Endothelial cell of umbilical vein (primary cell): ENCODE results near the gene PKD2. TPM values are rescaled to one million over a fixed set of nuclear protein-coding genes. Genes with fewer than 3 reads are reported as not detected.

Experiments used
- BruUV-seq: library from RNA; stranded (reverse); fragments of 400-500 nt; replicated peaks from 2 replicates; lab custom pipeline; 2021; lab: Mats Ljungman, UMichigan
- CTCF ChIA-PET: fragments of 300-600, 350-600 bp; sonication (Branson Sonifier 250); formaldehyde crosslinking; loops from one replicate; lab custom pipeline; 2021; ENCODE audit warnings: antibody characterized with exemption, inconsistent platforms; lab: Charles Lee
- POLR2A ChIA-PET: fragments of 300-600, 350-600 bp; sonication (Branson Sonifier 250); formaldehyde crosslinking; loops from one replicate; lab custom pipeline; 2021; ENCODE audit warnings: antibody characterized with exemption, inconsistent platforms; lab: Charles Lee
- DNase-seq: peaks from one replicate; pipeline ENCODE4 v3.0.0-alpha.2; 2011; ENCODE audit warnings: low read depth, low spot score
- FAIRE-seq: peaks from 2 replicates; lab custom pipeline; 2011; peaks lifted over from hg19 to GRCh38; lab: Jason Lieb, UNC
- H2AFZ ChIP-seq: 2 replicates; pipeline ENCODE4 v1.6.0; 2012; ENCODE audit warnings: low read depth, low read length, control low read depth, inconsistent platforms
- H3K27ac ChIP-seq: 2 replicates; pipeline ENCODE4 v1.5.1; 2011; ENCODE audit warnings: low read depth, mild to moderate bottlenecking, control low read depth, low read length, moderate library complexity; ENCODE audit not compliant: insufficient read depth
- H3K27me3 ChIP-seq, 2 experiments: 2 replicates each; pipeline versions ENCODE4 v1.6.0 to v1.6.1; 2011; ENCODE audit warnings: low read length in 2 of 2, mixed read lengths in 1 of 2; ENCODE audit not compliant: control insufficient read depth in 2 of 2, insufficient read depth in 2 of 2
- H3K36me3 ChIP-seq, 2 experiments: 2 replicates in 1 of 2; 3 replicates in 1 of 2; pipeline ENCODE4 v1.5.1; 2011; ENCODE audit warnings: low read length in 2 of 2, mild to moderate bottlenecking in 1 of 2, moderate library complexity in 1 of 2; ENCODE audit not compliant: control insufficient read depth in 2 of 2, insufficient read depth in 2 of 2; ENCODE audit errors: extremely low read depth in 1 of 2
- H3K4me1 ChIP-seq: 3 replicates; pipeline ENCODE4 v1.5.1; 2011; ENCODE audit warnings: mild to moderate bottlenecking, low read length; ENCODE audit not compliant: control insufficient read depth, insufficient read depth; ENCODE audit errors: extremely low read depth
- H3K4me2 ChIP-seq: 2 replicates; pipeline ENCODE4 v1.6.1; 2011; ENCODE audit warnings: low read length, control low read depth, mixed read lengths; ENCODE audit not compliant: insufficient read depth
- H3K4me3 ChIP-seq, 3 experiments: fragments of 200-600 bp in 1 of 3; sonication (generic), shearing (Covaris generic) in 1 of 3; replicated peaks in 1 of 3; 2 replicates each; pipeline ENCODE4 v1.5.1; 2011 to 2016; ENCODE audit warnings: control low read depth in 3 of 3, low read length in 3 of 3, mild to moderate bottlenecking in 2 of 3, inconsistent platforms in 1 of 3, low read depth in 1 of 3, moderate library complexity in 1 of 3; ENCODE audit not compliant: insufficient read depth in 1 of 3
- H3K79me2 ChIP-seq: 2 replicates; pipeline ENCODE4 v1.6.0; 2012; ENCODE audit warnings: low read length, inconsistent platforms; ENCODE audit not compliant: control insufficient read depth, insufficient read depth
- H3K9ac ChIP-seq: replicated peaks from 2 replicates; pipeline ENCODE3; 2011; ENCODE audit warnings: low read length, control low read depth; ENCODE audit not compliant: insufficient read depth; ENCODE audit errors: extremely low read depth
- H3K9me1 ChIP-seq: replicated peaks from 3 replicates; pipeline ENCODE4 v1.6.0; 2011; ENCODE audit warnings: mild to moderate bottlenecking, low read length; ENCODE audit not compliant: control insufficient read depth, insufficient read depth; ENCODE audit errors: extremely low read depth
- H3K9me3 ChIP-seq: replicated peaks from 2 replicates; pipeline ENCODE4 v1.5.1; 2012; ENCODE audit warnings: low read length, inconsistent platforms; ENCODE audit not compliant: control insufficient read depth, insufficient read depth
- H4K20me1 ChIP-seq: replicated peaks from 2 replicates; pipeline ENCODE3; 2011; ENCODE audit warnings: mild to moderate bottlenecking, low read length; ENCODE audit not compliant: control insufficient read depth, insufficient read depth; ENCODE audit errors: extremely low read depth
- CTCF ChIP-seq, 2 donors: IDR thresholded peaks; 1 replicate in 1 of 2; 2 replicates in 1 of 2; pipeline ENCODE4 v1.5.1; 2011; ENCODE audit warnings: low read length in 2 of 2, mild to moderate bottlenecking in 2 of 2, moderate library complexity in 2 of 2, control low read depth in 1 of 2, inconsistent platforms in 1 of 2, low read depth in 1 of 2; ENCODE audit not compliant: insufficient read depth in 1 of 2; ENCODE audit errors: extremely low read depth in 1 of 2
- EZH2 ChIP-seq: IDR thresholded peaks from 2 replicates; pipeline ENCODE4 v1.6.1; 2012; ENCODE audit warnings: borderline replicate concordance, low read depth, mild to moderate bottlenecking, moderate library complexity, low read length, inconsistent platforms; ENCODE audit not compliant: severe bottlenecking
- FOS ChIP-seq: IDR thresholded peaks from 2 replicates; pipeline ENCODE4 v1.6.1; 2011; ENCODE audit warnings: mild to moderate bottlenecking, low read length, moderate library complexity, borderline replicate concordance; ENCODE audit not compliant: insufficient read depth
- GATA2 ChIP-seq: IDR thresholded peaks from 2 replicates; pipeline ENCODE4 v1.7.0; 2011; ENCODE audit warnings: low read depth, mild to moderate bottlenecking, moderate library complexity, mixed read lengths, low read length; ENCODE audit not compliant: insufficient read length, insufficient read depth
- JUN ChIP-seq: IDR thresholded peaks from 2 replicates; pipeline ENCODE4 v1.6.1; 2011; ENCODE audit warnings: borderline replicate concordance, low read depth; ENCODE audit not compliant: insufficient read length, insufficient read depth
- MAX ChIP-seq: IDR thresholded peaks from 2 replicates; pipeline ENCODE4 v1.6.1; 2011; ENCODE audit not compliant: insufficient read depth, insufficient read length
- MYC ChIP-seq: IDR thresholded peaks from one replicate; pipeline ENCODE4 v1.6.1; 2011; ENCODE audit warnings: mild to moderate bottlenecking, low read depth, low read length
- POLR2A ChIP-seq: IDR thresholded peaks from 2 replicates; pipeline ENCODE4 v1.6.1; 2012; ENCODE audit warnings: low read depth, mild to moderate bottlenecking, control low read depth, low read length
- POLR2AphosphoS5 ChIP-seq: IDR thresholded peaks from 2 replicates; pipeline ENCODE4 v1.6.1; 2012; ENCODE audit warnings: low read depth, mild to moderate bottlenecking, control low read depth, low read length, moderate library complexity; ENCODE audit not compliant: insufficient read depth
- dilution Hi-C: fragments of 300-500 bp; cut with MboI; formaldehyde crosslinking; loops from one replicate; pipeline ENCODE4 v1.15.0; 2019; ENCODE audit warnings: low sequenced_read_pairs; ENCODE audit not compliant: extremely low pct_ligation_motif_present
- intact Hi-C: fragments of 100-400 bp; cut with micrococcal nuclease; formaldehyde crosslinking; loops from one replicate; pipeline ENCODE4 v1.10.0; 2022
- polyA plus RNA-seq, 4 experiments: library from polyadenylated mRNA; depleted of rRNA in 3 of 4; stranded (reverse) in 3 of 4; unstranded in 1 of 4; fragments of >200 nt; gene quantifications; 2 replicates each; pipeline versions ENCODE4 v1.2.1 to v1.2.3, GENCODE V29; 2011 to 2012; ENCODE audit warnings: missing spikeins in 1 of 4
- total RNA-seq: library from RNA; stranded (reverse); gene quantifications from 2 replicates; pipeline ENCODE4 v1.2.3, GENCODE V29; 2021

PKD2 gene
- total and polyA plus RNA-seq, 2 donors (not counting 3 experiments of a cell fraction or from before 2014, with no cell fraction given), result 23.1 to 27.0 TPM

- intact Hi-C loops (loop anchor here (5.0 kb wide), 1 partner anchor 102 kb away; no protein-coding TSS in a partner anchor), dilution Hi-C loops (no loop called here)
- Histone ChIP-seq H4K20me1 (no peaks in the 10 kb centered on the region), H3K79me2 (peaks cover 21% of the 10 kb centered on the region), H3K9me3 (no peaks in the 10 kb centered on the region), H3K9me1 (no peaks in the 10 kb centered on the region), H3K4me1 (peaks cover 11% of the 10 kb centered on the region), H3K9ac (no peak overlapping the region), H3K4me2 (no peak overlapping the region), H3K27me3 (no peaks in the 10 kb centered on the region), H3K36me3 (no peaks in the 10 kb centered on the region), H3K27ac (no peak overlapping the region), H2AFZ (no peak overlapping the region), H3K4me3 (no peak overlapping the region)
- CTCF ChIA-PET, result interaction anchor here (0.7 to 2.7 kb wide), 4 partner anchors 19 to 156 kb away, joined by 3 to 11 read pairs (median 4); no protein-coding TSS in a partner anchor
- POLR2A ChIA-PET, result no interaction called here
- TF ChIP-seq EZH2 (no peak), CTCF (IDR thresholded peaks at IDR 0.05; ENCODE audit: extremely low read depth in 1 of 2, insufficient read depth in 1 of 2, low read depth in 1 of 2, low read length in 2 of 2) (no peak), POLR2AphosphoS5 (no peak), GATA2 (no peak), FOS (no peak), JUN (no peak), MAX (no peak), POLR2A (no peak), MYC (no peak)
- FAIRE-seq (peak; percentile 26), DNase-seq (no peak)
- no TSS peak for BruUV-seq
Measured at GRCh38 chr4:88005076-88005475, 2.4 kb upstream of the PKD2 start.
